WTC11 (cell line): ENCODE results near the gene LRRC2. TPM values are rescaled to one million over a fixed set of nuclear protein-coding genes. Genes with fewer than 3 reads are reported as not detected.

Experiments used
- ATAC-seq: fragments of 200-7000 bp; cut with Tn5 transposase; 2 replicates; pipeline ENCODE4 v1.10.0; 2021; ENCODE audit warnings: mild to moderate bottlenecking, moderate library complexity
- CTCF ChIA-PET: fragments of 300-600 bp; sonication (Branson Sonifier 250); formaldehyde crosslinking; loops from one replicate; lab custom pipeline; 2021; ENCODE audit warnings: antibody characterized with exemption; lab: Charles Lee
- POLR2A ChIA-PET: fragments of 350-600 bp; sonication (Branson Sonifier 250); formaldehyde crosslinking; loops from one replicate; lab custom pipeline; 2021; ENCODE audit warnings: antibody characterized with exemption; lab: Charles Lee
- DNase-seq: peaks from one replicate; pipeline ENCODE4 v3.0.0; 2021; ENCODE audit warnings: low spot score
- H3K27ac Mint-ChIP-seq: 2 replicates; pipeline ENCODE4 v1.8.0; 2021; ENCODE audit warnings: mixed read lengths
- H3K27me3 Mint-ChIP-seq: 2 replicates; pipeline ENCODE4 v1.8.0; 2021; ENCODE audit warnings: low read depth, mild to moderate bottlenecking, moderate library complexity, mixed read lengths
- H3K36me3 Mint-ChIP-seq: 2 replicates; pipeline ENCODE4 v1.8.0; 2021; ENCODE audit warnings: mixed read lengths
- H3K4me1 Mint-ChIP-seq: 2 replicates; pipeline ENCODE4 v1.8.0; 2022; ENCODE audit warnings: mixed read lengths
- H3K4me3 Mint-ChIP-seq: 2 replicates; pipeline ENCODE4 v1.8.0; 2021; ENCODE audit warnings: mild to moderate bottlenecking, moderate library complexity, mixed read lengths
- H3K9me3 Mint-ChIP-seq: 2 replicates; pipeline ENCODE4 v1.8.0; 2021; ENCODE audit warnings: mixed read lengths
- AR ChIP-seq: fragments of 250-450 bp; sonication (Bioruptor Pico); IDR thresholded peaks from 2 replicates; pipeline ENCODE4 v1.9.0; 2021; ENCODE audit warnings: mild to moderate bottlenecking
- ATF3 ChIP-seq: sonication (generic); formaldehyde crosslinking; conservative IDR thresholded peaks from 2 replicates; pipeline ENCODE4 v1.8.1; 2022; ENCODE audit warnings: mild to moderate bottlenecking, missing genetic modification reagents
- CBFB ChIP-seq: sonication (generic); formaldehyde crosslinking; IDR thresholded peaks from 2 replicates; pipeline ENCODE4 v1.8.1; 2022; ENCODE audit warnings: mild to moderate bottlenecking, low read depth, missing genetic modification reagents
- CTCF ChIP-seq: fragments of 200-600 bp; IDR thresholded peaks from 2 replicates; pipeline ENCODE4 v1.8.0; 2022; ENCODE audit warnings: antibody characterized with exemption
- FOXJ3 ChIP-seq: sonication (generic); formaldehyde crosslinking; IDR thresholded peaks from 2 replicates; pipeline ENCODE4 v1.9.0; 2021; ENCODE audit warnings: missing genetic modification reagents, mild to moderate bottlenecking, borderline replicate concordance
- GABPB1 ChIP-seq: sonication (generic); formaldehyde crosslinking; IDR thresholded peaks from 2 replicates; pipeline ENCODE4 v1.8.1; 2023; ENCODE audit warnings: mild to moderate bottlenecking, missing genetic modification reagents
- GRHL2 ChIP-seq: fragments of 250-450 bp; sonication (Bioruptor Pico); IDR thresholded peaks from 2 replicates; pipeline ENCODE4 v1.8.0; 2022; ENCODE audit warnings: mild to moderate bottlenecking, moderate library complexity; ENCODE audit not compliant: insufficient replicate concordance, severe bottlenecking
- HMGA2 ChIP-seq: fragments of 250-450 bp; sonication (Bioruptor Pico); IDR thresholded peaks from 2 replicates; pipeline ENCODE4 v1.4.0; 2021; ENCODE audit warnings: mild to moderate bottlenecking, moderate library complexity
- JAZF1 ChIP-seq: fragments of 250-450 bp; sonication (Bioruptor Pico); IDR thresholded peaks from 2 replicates; pipeline ENCODE4 v1.9.0; 2021; ENCODE audit warnings: moderate library complexity, mild to moderate bottlenecking, inconsistent platforms
- MLX ChIP-seq: sonication (generic); formaldehyde crosslinking; IDR thresholded peaks from 2 replicates; pipeline ENCODE4 v1.8.1; 2023; ENCODE audit warnings: mild to moderate bottlenecking, missing genetic modification reagents, moderate library complexity
- PRDM15 ChIP-seq: sonication (generic); formaldehyde crosslinking; IDR thresholded peaks from 2 replicates; pipeline ENCODE4 v1.8.0; 2022; ENCODE audit warnings: missing genetic modification reagents
- PREB ChIP-seq: sonication (generic); formaldehyde crosslinking; IDR thresholded peaks from 2 replicates; pipeline ENCODE4 v1.8.1; 2022; ENCODE audit warnings: mild to moderate bottlenecking, missing genetic modification reagents, moderate library complexity, borderline replicate concordance
- PRRX2 ChIP-seq: fragments of 250-450 bp; sonication (Bioruptor Pico); IDR thresholded peaks from 2 replicates; pipeline ENCODE4 v1.8.0; 2021; ENCODE audit warnings: mild to moderate bottlenecking
- SP1 ChIP-seq: sonication (generic); formaldehyde crosslinking; conservative IDR thresholded peaks from 2 replicates; pipeline ENCODE4 v1.8.1; 2022; ENCODE audit warnings: missing genetic modification reagents
- TP53 ChIP-seq: sonication (generic); formaldehyde crosslinking; IDR thresholded peaks from 2 replicates; pipeline ENCODE4 v1.8.1; 2023; ENCODE audit warnings: mild to moderate bottlenecking, missing genetic modification reagents
- USF2 ChIP-seq: sonication (generic); formaldehyde crosslinking; IDR thresholded peaks from 2 replicates; pipeline ENCODE4 v1.8.1; 2023; ENCODE audit warnings: mild to moderate bottlenecking, missing genetic modification reagents, moderate library complexity
- ZNF121 ChIP-seq: sonication (generic); formaldehyde crosslinking; IDR thresholded peaks from 2 replicates; pipeline ENCODE4 v1.8.0; 2023; ENCODE audit warnings: missing genetic modification reagents
- ZNF219 ChIP-seq: sonication (generic); formaldehyde crosslinking; IDR thresholded peaks from 2 replicates; pipeline ENCODE4 v1.8.0; 2023; ENCODE audit warnings: missing genetic modification reagents, mild to moderate bottlenecking, borderline replicate concordance
- total RNA-seq: library from RNA; stranded (reverse); gene quantifications from 3 replicates; pipeline ENCODE4 v1.2.3, GENCODE V29; 2021

The LRRC2 gene
- total RNA-seq, 1 experiment from 2014 or later: 4.9 TPM

- peak overlapping the region; percentile 86 for H3K4me3 Mint-ChIP-seq
- peaks cover 81% of the 10 kb centered on the region for H3K36me3 Mint-ChIP-seq
- ATAC-seq (no peak), DNase-seq (no peak)
- ChIA-PET CTCF (no interaction called here), POLR2A (no interaction called here)
- TF ChIP-seq PREB (CRISPR knock-in tag) (no peak), AR (no peak), FOXJ3 (CRISPR knock-in tag) (no peak), USF2 (CRISPR knock-in tag) (no peak), TP53 (CRISPR knock-in tag) (no peak), PRRX2 (CRISPR knock-in tag) (no peak), ZNF121 (CRISPR knock-in tag) (no peak), ZNF219 (CRISPR knock-in tag) (no peak), GABPB1 (no peak), JAZF1 (no peak), GRHL2 (CRISPR knock-in tag) (no peak), SP1 (CRISPR knock-in tag) (no peak), PRDM15 (CRISPR knock-in tag) (no peak), ATF3 (CRISPR knock-in tag) (no peak), HMGA2 (CRISPR knock-in tag) (no peak), CBFB (CRISPR knock-in tag) (no peak), CTCF (no peak), MLX (CRISPR knock-in tag) (no peak)
- peak overlapping the region; percentile 65 for H3K27ac Mint-ChIP-seq
- peaks cover 12% of the 10 kb centered on the region for H3K9me3 Mint-ChIP-seq
- peaks cover 59% of the 10 kb centered on the region for H3K4me1 Mint-ChIP-seq
- H3K27me3 Mint-ChIP-seq: no peaks in the 10 kb centered on the region; the same call in 1 of the 2 replicates
Measured at GRCh38 chr3:46580675-46581074, 14.6 kb upstream of the LRRC2 start.
